Mononuclear cell (primary cell): ENCODE data around the gene CTIF. TPM values are rescaled to one million over a fixed set of nuclear protein-coding genes. Genes with fewer than 3 reads are reported as not detected.

Experiments
- H3K27me3 ChIP-seq: 2 replicates; pipeline ENCODE4 v1.6.0; 2011; ENCODE audit warnings: low read length, control low read depth; ENCODE audit not compliant: insufficient read depth
- H3K4me1 ChIP-seq: 2 replicates; pipeline ENCODE4 v1.5.1; 2011; ENCODE audit warnings: mild to moderate bottlenecking, low read length, control low read depth; ENCODE audit not compliant: insufficient read depth
- H3K4me3 ChIP-seq: 2 replicates; pipeline ENCODE4 v1.5.1; 2011; ENCODE audit warnings: mild to moderate bottlenecking, low read length, moderate library complexity
- H3K9me3 ChIP-seq: 2 replicates; pipeline ENCODE4 v1.5.1; 2011; ENCODE audit warnings: low read depth, mild to moderate bottlenecking, control low read depth, low read length
- total RNA-seq: library from RNA; depleted of rRNA; stranded (reverse); fragments of >200 nt; gene quantifications from one replicate; pipeline ENCODE4 v1.2.3, GENCODE V29; 2012

The CTIF gene
- total RNA-seq, 1 donor = 2.7 TPM

DNA sequence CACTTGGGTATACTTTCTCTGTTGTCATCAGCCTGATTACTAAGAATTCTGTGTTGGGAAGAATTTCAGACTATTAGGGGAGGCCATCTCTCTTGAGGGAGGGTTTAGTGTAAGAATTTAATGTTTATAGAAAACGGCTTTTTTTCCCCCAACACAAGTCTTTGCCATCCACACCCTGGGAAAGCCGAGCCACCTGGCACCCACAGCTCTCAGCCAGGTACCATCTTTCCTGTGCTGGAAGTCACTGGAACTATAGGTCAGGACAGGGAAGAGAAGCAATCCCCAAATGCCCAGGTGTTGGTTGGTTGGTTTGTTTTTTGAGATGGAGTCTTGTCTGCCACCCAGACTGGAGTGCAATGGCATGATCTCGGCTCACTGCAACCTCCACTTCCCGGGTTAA lies 256.9 kb downstream of the CTIF start:
- H3K9me3 ChIP-seq = no peaks in the 10 kb centered on the region
- no peaks in the 10 kb centered on the region for H3K27me3 ChIP-seq
- no peak overlapping the region for H3K4me3 ChIP-seq
- peaks cover 12% of the 10 kb centered on the region for H3K4me1 ChIP-seq

- H3K4me3 ChIP-seq = no peak overlapping the region
- H3K9me3 ChIP-seq = no peaks in the 10 kb centered on the region
- H3K4me1 ChIP-seq = peaks cover 3% of the 10 kb centered on the region
- no peaks in the 10 kb centered on the region for H3K27me3 ChIP-seq
Measured at GRCh38 chr18:48796491-48797205, 257.8 kb downstream of the CTIF start.

DNA sequence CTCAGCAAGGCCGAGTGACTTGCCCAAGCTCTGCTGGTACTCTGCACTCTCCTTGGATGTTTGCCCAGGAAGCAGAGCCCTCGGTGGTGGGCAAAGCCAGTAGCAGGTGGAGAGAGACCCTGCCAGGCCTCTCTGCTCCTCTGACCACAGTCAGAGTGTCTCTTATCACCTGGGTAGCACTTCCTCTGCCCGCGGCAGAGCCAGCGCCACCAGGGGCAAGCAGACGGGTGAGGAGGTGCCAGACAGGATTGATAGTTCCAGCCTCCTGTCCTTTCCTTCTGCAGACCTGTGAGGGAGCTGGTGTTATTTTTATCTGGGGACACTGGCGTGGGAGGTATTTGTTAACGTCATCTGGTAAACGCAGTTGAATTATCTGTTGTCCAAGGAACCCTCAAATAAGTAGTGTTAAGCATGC lies 259.0 kb downstream of the CTIF start:
- H3K4me3 ChIP-seq = no peak overlapping the region

GRCh38 chr18:48798334-48799245 lies 259.8 kb downstream of the CTIF start:
- no peak overlapping the region for H3K4me3 ChIP-seq
- no peaks in the 10 kb centered on the region for H3K4me1 ChIP-seq
- H3K27me3 ChIP-seq = no peaks in the 10 kb centered on the region
- H3K9me3 ChIP-seq = no peaks in the 10 kb centered on the region

More for the DNA sequence above, 259.0 kb downstream of the CTIF start:
- Histone ChIP-seq H3K27me3 (no peaks in the 10 kb centered on the region), H3K4me1 (no peaks in the 10 kb centered on the region), H3K9me3 (no peaks in the 10 kb centered on the region)

DNA sequence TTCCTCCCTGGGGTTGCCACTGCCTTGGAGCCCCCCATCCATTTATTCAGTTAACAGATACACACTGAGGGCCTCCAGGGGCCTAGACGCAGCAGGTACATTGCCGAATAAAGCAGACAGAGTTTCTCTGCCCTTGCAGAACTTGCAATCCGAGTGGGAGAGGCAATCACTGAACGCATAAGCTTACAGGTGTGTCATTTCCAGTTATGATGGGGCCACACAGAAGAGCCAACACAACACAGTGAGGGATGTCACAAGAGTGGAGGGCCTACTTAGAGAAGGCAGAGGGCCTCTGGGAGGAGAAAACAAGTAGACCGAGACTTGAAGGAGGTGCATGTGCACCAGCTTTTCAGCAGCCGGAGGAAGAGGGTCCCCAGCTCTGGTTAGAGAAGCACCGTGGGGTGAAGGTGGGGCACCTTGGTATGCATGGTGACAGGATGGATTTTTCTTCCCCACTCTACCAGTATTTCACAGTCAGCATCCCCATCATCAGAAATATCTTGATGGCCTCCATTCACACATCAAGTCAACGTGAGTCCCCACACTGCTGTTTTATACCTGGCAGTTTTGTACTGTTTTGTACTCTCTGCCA lies 261.0 kb downstream of the CTIF start:
- H3K4me1 ChIP-seq = no peaks in the 10 kb centered on the region
- H3K27me3 ChIP-seq = no peaks in the 10 kb centered on the region
- H3K9me3 ChIP-seq = no peaks in the 10 kb centered on the region
- H3K4me3 ChIP-seq = no peak overlapping the region

DNA sequence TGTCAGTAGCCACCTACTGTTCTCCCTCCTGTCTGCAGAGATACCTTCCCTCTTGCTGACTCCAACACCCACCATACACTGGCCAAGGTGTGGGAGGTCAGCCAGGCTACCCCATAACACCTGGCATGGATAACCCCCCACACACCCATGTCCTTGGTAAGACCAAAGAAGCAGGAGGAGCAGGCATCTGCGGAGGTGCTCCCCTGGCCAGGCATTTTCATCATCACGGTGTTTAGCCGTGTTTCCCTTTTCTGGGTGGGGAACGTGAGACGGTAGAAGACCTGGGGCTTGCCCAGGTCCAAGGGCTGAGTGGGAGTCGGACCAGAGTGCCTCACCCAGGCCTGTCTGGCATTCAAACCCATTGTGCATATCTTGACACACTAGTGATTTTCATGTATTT lies 261.6 kb downstream of the CTIF start:
- Histone ChIP-seq H3K4me3 (no peak overlapping the region), H3K9me3 (no peaks in the 10 kb centered on the region), H3K27me3 (no peaks in the 10 kb centered on the region), H3K4me1 (no peaks in the 10 kb centered on the region)

GRCh38 chr18:48800876-48801727 lies 262.3 kb downstream of the CTIF start:
- H3K9me3 ChIP-seq = no peaks in the 10 kb centered on the region
- H3K27me3 ChIP-seq = no peaks in the 10 kb centered on the region
- H3K4me1 ChIP-seq = no peaks in the 10 kb centered on the region
- no peak overlapping the region for H3K4me3 ChIP-seq

- Histone ChIP-seq H3K4me3 (no peak overlapping the region), H3K4me1 (peaks cover 8% of the 10 kb centered on the region), H3K27me3 (no peaks in the 10 kb centered on the region), H3K9me3 (no peaks in the 10 kb centered on the region)
Measured at GRCh38 chr18:48801728-48802542, 263.1 kb downstream of the CTIF start.

GRCh38 chr18:48802543-48803290 lies 263.9 kb downstream of the CTIF start:
- peaks cover 15% of the 10 kb centered on the region for H3K4me1 ChIP-seq

DNA sequence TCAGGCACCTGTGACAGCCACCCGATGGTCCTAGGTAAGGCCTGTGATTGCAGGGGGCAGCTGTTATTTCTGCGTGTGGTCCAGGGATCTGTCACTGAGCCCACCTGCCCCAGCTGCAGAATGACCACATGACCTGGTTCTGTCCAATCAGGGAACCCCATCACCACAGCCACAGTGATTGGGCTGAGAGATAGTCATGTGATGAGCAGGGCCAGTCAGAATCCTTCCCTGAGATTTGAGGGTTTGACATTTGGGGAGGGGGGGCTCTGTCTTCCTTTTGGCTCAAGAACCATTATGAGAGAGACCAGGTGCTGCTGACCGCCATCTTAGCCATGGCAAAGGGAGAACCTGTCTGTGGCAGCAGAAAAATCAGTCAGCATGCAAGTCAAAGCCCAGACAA lies 264.7 kb downstream of the CTIF start:
- H3K4me1 ChIP-seq = peaks cover 15% of the 10 kb centered on the region
- no peak overlapping the region for H3K4me3 ChIP-seq
- no peaks in the 10 kb centered on the region for H3K27me3 ChIP-seq
- no peaks in the 10 kb centered on the region for H3K9me3 ChIP-seq

More at GRCh38 chr18:48802543-48803290, 263.9 kb downstream of the CTIF start:
- no peaks in the 10 kb centered on the region for H3K9me3 ChIP-seq
- no peaks in the 10 kb centered on the region for H3K27me3 ChIP-seq
- H3K4me3 ChIP-seq = no peak overlapping the region

DNA sequence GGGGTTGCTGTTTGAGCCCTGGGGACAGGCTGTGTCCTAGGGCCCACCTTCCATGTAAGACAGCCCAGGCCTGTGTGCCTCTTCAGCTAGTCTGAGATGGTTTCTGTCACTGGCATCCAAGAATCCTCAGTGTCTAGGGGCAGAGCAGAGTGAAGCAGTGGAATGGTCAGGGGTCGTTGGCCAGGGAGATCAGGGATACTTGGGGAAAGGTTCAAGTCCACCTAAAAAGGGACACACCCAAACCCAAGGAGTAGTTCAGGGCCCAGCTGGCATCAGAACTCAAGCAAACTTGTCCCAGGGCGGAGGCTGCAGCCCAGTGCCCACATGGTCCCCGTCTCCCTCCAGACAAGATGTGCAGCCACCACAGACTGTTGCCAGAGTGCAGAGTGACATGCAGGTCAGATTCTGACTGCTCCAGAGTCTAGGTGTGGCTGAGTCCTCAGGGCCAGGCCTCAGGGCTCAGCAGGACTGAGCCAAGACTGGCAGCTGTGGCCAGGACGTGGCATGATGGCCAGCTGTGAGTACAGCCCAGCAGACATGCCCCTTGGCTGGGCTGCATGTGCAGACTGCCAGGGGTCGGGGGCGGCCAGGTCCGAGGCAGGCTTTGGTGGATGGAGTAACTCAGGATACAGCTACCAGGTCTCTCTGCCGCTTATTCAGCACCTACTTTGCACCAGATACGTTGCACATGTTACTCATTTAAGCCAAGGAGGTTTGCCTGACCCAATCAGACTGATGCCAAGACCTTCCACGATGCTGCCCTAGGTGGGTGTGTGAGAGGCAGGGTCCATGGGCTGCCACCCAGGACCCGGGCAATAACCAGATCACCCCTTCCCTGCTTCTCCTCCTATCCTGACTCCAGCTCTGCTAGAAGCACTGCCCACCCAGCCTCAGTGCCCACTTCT lies 265.4 kb downstream of the CTIF start:
- Histone ChIP-seq H3K9me3 (no peaks in the 10 kb centered on the region), H3K4me3 (no peak overlapping the region), H3K27me3 (no peaks in the 10 kb centered on the region), H3K4me1 (peaks cover 15% of the 10 kb centered on the region)

DNA sequence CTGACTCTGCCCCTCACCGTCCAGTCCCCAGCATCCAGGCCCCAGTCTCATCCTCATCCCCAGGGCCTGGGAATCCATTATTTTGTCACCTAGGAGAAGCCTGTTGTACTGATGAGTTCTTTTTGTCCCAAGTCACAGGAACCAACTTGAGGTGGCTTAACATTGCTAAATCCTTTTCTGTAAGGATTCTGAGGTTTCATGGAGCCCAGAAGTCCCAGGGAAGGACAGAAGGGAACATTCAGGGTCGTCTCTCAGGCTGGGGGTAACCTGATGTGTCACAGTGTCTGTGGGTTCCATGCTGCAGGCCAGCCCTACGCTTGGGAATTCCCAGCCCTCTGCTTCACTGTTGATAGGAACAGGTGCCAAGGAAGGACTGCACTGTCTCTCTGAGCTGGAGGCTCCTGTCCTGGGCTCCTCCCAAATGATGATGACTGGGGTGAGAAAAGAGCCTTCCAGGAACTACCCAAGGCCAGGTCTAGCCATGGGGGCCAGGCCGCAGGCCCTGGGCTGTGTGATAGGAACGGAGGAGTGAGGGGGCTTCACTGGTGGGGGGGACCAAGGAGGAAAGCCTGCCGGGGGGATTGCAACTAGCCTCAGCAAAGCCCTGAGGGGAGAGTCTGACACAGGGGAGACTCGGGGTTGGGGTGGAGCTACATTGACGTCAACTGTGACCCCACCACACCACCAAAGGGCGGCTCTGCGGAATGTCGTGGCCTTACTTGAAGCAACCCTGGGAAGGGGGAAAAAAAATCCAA lies 266.2 kb downstream of the CTIF start:
- Histone ChIP-seq H3K4me3 (no peak overlapping the region), H3K4me1 (peaks cover 15% of the 10 kb centered on the region), H3K9me3 (no peaks in the 10 kb centered on the region), H3K27me3 (no peaks in the 10 kb centered on the region)
